WTC11 (cell line): ENCODE results near the gene XRCC2.

Source experiments
- CBFB ChIP-seq: sonication (generic); formaldehyde crosslinking; IDR thresholded peaks from 2 replicates; pipeline ENCODE4 v1.8.1; 2022; ENCODE audit warnings: mild to moderate bottlenecking, low read depth, missing genetic modification reagents
- GABPB1 ChIP-seq: sonication (generic); formaldehyde crosslinking; IDR thresholded peaks from 2 replicates; pipeline ENCODE4 v1.8.1; 2023; ENCODE audit warnings: mild to moderate bottlenecking, missing genetic modification reagents
- MXD4 ChIP-seq: fragments of 250-450 bp; sonication (Bioruptor Pico); IDR thresholded peaks from 2 replicates; pipeline ENCODE4 v1.8.0; 2021; ENCODE audit warnings: mild to moderate bottlenecking, moderate library complexity, borderline replicate concordance
- TP53 ChIP-seq: sonication (generic); formaldehyde crosslinking; IDR thresholded peaks from 2 replicates; pipeline ENCODE4 v1.8.1; 2023; ENCODE audit warnings: mild to moderate bottlenecking, missing genetic modification reagents
- ZNF416 ChIP-seq: fragments of 250-450 bp; sonication (Bioruptor Pico); IDR thresholded peaks from 2 replicates; pipeline ENCODE4 v1.9.0; 2021; ENCODE audit warnings: mild to moderate bottlenecking, inconsistent platforms
- TF ChIP-seq, protein P1 (sequence below): fragments of 200-600 bp; IDR thresholded peaks from 2 replicates; pipeline ENCODE4 v1.8.0; 2022; ENCODE audit warnings: antibody characterized with exemption
- TF ChIP-seq, protein P2 (sequence below): sonication (generic); formaldehyde crosslinking; IDR thresholded peaks from 2 replicates; pipeline ENCODE4 v1.8.1; 2023; ENCODE audit warnings: mild to moderate bottlenecking, missing genetic modification reagents, moderate library complexity
- TF ChIP-seq, protein P3 (sequence below): sonication (generic); formaldehyde crosslinking; IDR thresholded peaks from 2 replicates; pipeline ENCODE4 v1.8.0; 2022; ENCODE audit warnings: mild to moderate bottlenecking, missing genetic modification reagents
- TF ChIP-seq, protein P4 (sequence below): sonication (generic); formaldehyde crosslinking; IDR thresholded peaks from 2 replicates; pipeline ENCODE4 v1.8.1; 2022; ENCODE audit warnings: missing genetic modification reagents, borderline replicate concordance

DNA sequence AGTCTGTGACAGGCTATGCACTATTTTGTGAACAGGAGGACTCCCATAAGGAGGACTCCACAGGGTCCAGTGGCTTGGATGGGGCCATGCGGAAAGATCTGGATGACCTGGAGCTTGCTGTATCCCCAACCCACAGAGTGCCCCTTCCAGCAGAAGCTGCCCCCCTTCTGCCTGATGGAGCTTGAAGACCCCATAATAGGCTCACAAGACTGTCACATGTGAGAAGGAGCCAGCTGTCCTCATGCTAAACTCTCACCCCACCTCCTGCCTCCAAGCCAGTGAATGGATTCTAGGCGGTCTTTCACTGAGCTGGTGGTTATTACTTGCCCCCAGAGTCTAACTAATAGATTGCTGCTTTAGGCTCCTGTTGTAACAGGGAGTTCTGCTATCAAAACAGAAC, 79.1 kb downstream of the XRCC2 start:
- TF ChIP-seq, protein P1, sequence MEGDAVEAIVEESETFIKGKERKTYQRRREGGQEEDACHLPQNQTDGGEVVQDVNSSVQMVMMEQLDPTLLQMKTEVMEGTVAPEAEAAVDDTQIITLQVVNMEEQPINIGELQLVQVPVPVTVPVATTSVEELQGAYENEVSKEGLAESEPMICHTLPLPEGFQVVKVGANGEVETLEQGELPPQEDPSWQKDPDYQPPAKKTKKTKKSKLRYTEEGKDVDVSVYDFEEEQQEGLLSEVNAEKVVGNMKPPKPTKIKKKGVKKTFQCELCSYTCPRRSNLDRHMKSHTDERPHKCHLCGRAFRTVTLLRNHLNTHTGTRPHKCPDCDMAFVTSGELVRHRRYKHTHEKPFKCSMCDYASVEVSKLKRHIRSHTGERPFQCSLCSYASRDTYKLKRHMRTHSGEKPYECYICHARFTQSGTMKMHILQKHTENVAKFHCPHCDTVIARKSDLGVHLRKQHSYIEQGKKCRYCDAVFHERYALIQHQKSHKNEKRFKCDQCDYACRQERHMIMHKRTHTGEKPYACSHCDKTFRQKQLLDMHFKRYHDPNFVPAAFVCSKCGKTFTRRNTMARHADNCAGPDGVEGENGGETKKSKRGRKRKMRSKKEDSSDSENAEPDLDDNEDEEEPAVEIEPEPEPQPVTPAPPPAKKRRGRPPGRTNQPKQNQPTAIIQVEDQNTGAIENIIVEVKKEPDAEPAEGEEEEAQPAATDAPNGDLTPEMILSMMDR = no peak
- TF ChIP-seq, protein P2, sequence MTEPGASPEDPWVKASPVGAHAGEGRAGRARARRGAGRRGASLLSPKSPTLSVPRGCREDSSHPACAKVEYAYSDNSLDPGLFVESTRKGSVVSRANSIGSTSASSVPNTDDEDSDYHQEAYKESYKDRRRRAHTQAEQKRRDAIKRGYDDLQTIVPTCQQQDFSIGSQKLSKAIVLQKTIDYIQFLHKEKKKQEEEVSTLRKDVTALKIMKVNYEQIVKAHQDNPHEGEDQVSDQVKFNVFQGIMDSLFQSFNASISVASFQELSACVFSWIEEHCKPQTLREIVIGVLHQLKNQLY = no peak
- TF ChIP-seq, protein P3, sequence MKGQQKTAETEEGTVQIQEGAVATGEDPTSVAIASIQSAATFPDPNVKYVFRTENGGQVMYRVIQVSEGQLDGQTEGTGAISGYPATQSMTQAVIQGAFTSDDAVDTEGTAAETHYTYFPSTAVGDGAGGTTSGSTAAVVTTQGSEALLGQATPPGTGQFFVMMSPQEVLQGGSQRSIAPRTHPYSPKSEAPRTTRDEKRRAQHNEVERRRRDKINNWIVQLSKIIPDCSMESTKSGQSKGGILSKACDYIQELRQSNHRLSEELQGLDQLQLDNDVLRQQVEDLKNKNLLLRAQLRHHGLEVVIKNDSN (CRISPR knock-in tag) = no peak
- TF ChIP-seq GABPB1 (CRISPR knock-in tag) (no peak), MXD4 (CRISPR knock-in tag) (no peak), CBFB (CRISPR knock-in tag) (no peak), TP53 (CRISPR knock-in tag) (no peak), ZNF416 (CRISPR knock-in tag) (no peak)
- TF ChIP-seq, protein P4, sequence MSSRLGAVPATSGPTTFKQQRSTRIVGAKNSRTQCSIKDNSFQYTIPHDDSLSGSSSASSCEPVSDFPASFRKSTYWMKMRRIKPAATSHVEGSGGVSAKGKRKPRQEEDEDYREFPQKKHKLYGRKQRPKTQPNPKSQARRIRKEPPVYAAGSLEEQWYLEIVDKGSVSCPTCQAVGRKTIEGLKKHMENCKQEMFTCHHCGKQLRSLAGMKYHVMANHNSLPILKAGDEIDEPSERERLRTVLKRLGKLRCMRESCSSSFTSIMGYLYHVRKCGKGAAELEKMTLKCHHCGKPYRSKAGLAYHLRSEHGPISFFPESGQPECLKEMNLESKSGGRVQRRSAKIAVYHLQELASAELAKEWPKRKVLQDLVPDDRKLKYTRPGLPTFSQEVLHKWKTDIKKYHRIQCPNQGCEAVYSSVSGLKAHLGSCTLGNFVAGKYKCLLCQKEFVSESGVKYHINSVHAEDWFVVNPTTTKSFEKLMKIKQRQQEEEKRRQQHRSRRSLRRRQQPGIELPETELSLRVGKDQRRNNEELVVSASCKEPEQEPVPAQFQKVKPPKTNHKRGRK = no peak
